ENCODE results near the gene OR51A2. TPM values are rescaled to one million over a fixed set of nuclear protein-coding genes. Genes with fewer than 3 reads are reported as not detected.
"Not testable (repeated sequence)": the region's sequence is repeated elsewhere in the genome, so short reads cannot be mapped to it uniquely, and the experiment has no call there.

OR51A2 gene, protein sequence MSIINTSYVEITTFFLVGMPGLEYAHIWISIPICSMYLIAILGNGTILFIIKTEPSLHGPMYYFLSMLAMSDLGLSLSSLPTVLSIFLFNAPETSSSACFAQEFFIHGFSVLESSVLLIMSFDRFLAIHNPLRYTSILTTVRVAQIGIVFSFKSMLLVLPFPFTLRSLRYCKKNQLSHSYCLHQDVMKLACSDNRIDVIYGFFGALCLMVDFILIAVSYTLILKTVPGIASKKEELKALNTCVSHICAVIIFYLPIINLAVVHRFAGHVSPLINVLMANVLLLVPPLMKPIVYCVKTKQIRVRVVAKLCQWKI
- total RNA-seq (not detected), polyA plus RNA-seq (ENCODE audit: insufficient read depth, low read depth, low replicate concordance) (not detected)
- long read RNA-seq, donor 1 = 0 reads
- long read RNA-seq, donor 2 = 0 reads

GRCh38 chr11:4955613-4956012 lies at the start of gene OR51A2:
OR51A2 (minus strand) TSS chr11:4955713; CDS start chr11:4955713, 0 bp downstream.
- H3K4me3 ChIP-seq; intact Hi-C loops (cut with DNase I; ENCODE audit: low total_unique reads); H3K9me3 ChIP-seq; DNase-seq; H3K27ac ChIP-seq; H3K27me3 ChIP-seq; H3K4me1 ChIP-seq; H3K36me3 ChIP-seq (ENCODE audit: low read depth, missing control alignments): not testable (repeated sequence)
- whole genome bisulfite sequencing, 2 donors = 77 to 86% methylated on average over 2 of the region's 2 CpGs

GRCh38 chr11:5004424-5005274 lies 49.1 kb upstream of the OR51A2 start:
- peak; percentile 82 for DNase-seq
- no peaks in the 10 kb centered on the region for H3K4me1 ChIP-seq

DNA sequence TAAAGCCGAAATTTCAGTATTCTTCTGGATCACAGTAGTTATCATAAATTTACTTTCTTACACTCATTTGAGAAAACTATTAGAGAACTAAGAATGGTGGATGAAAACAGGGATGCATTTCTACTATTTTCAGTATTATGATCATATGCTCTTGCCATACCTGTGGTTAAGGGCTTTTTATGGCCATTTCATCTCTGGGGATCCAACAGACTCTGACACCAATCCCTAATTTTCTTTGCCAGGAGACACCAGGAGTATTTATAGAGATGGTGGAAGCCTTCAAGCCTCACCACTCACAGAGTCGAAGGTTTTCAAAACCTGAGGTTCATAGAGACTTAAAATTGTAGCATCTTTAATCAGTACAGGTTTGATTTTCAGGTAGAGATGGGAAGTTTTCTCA lies 39.0 kb upstream of the OR51A2 start, which contains the start of gene OR51L1:
OR51L1 (plus strand) TSS at position 301 of the 400 bp plus-strand sequence. CDS start 4,132 bp downstream, outside the sequence.
- H3K4me3 ChIP-seq = no peak within 1 kb of the TSS
- no peak for DNase-seq
- WGBS, 2 donors = 94% methylated on average over 2 of the region's 2 CpGs
- no peak within 1 kb of the TSS for H3K27ac ChIP-seq
- H3K9me3 ChIP-seq = no peaks in the 10 kb centered on the region
- no peaks in the 10 kb centered on the region for H3K27me3 ChIP-seq
- no peak for TF ChIP-seq CTCF (IDR thresholded peaks at IDR 0.05)
- TF ChIP-seq POLR2A (IDR thresholded peaks at IDR 0.05) = no peak
- no peaks in the 10 kb centered on the region for H3K36me3 ChIP-seq (ENCODE audit: low read depth, missing control alignments)
- intact Hi-C loops (cut with DNase I; ENCODE audit: low total_unique reads) = no loop called here
- H3K4me1 ChIP-seq = no peaks in the 10 kb centered on the region

More at GRCh38 chr11:5004424-5005274, 49.1 kb upstream of the OR51A2 start:
- TF ChIP-seq CTCF (IDR thresholded peaks at IDR 0.05) (peak in 2 of 3 experiments; percentile 45 to 53), POLR2A (IDR thresholded peaks at IDR 0.05) (no peak)
- Histone ChIP-seq H3K27me3 (no peaks in the 10 kb centered on the region), H3K27ac (no peak overlapping the region), H3K9me3 (no peaks in the 10 kb centered on the region), H3K4me3 (no peak overlapping the region), H3K36me3 (ENCODE audit: low read depth, missing control alignments) (no peaks in the 10 kb centered on the region)
- intact Hi-C loops (cut with DNase I; ENCODE audit: low total_unique reads) = loop anchor here (10.0 kb wide), 1 partner anchor 370 kb away; the partner anchor contains the start of gene OR51D1
- WGBS, 2 donors = 41 to 54% methylated on average over 6 of the region's 6 CpGs

GRCh38 chr11:4991060-4991459 lies 35.5 kb upstream of the OR51A2 start:
- H3K36me3 ChIP-seq (ENCODE audit: low read depth, missing control alignments) = no peaks in the 10 kb centered on the region
- TF ChIP-seq CTCF (IDR thresholded peaks at IDR 0.05) (no peak), POLR2A (IDR thresholded peaks at IDR 0.05) (no peak)
- WGBS, 2 donors = 56 to 63% methylated on average over 1 of the region's 1 CpG
- H3K9me3 ChIP-seq = no peaks in the 10 kb centered on the region
- DNase-seq = no peak
- intact Hi-C loops (cut with DNase I; ENCODE audit: low total_unique reads) = no loop called here
- no peak overlapping the region for H3K27ac ChIP-seq
- no peaks in the 10 kb centered on the region for H3K4me1 ChIP-seq
- no peaks in the 10 kb centered on the region for H3K27me3 ChIP-seq
- H3K4me3 ChIP-seq = no peak overlapping the region

DNA sequence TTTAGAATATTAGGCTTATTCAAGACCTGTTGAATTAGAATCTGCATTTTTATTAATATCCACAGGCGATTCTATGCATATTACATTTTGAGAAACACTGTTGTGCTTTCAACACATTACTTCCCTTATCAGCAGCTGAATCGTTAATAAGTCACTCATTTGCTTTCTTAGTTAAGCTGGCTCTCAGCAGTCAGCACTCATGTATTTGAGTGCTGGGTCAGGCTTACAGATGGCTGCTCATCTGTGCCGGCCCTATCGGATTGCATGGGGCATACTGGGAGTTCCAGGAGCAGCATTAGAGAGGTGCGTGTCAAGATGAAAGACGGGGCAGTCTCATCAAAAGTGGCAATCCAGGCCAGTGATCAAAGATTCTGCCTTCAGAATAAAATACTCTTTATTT lies 28.3 kb upstream of the OR51A2 start:
- TF ChIP-seq POLR2A (IDR thresholded peaks at IDR 0.05) = no peak
- no peak for TF ChIP-seq CTCF (IDR thresholded peaks at IDR 0.05)
- H3K27ac ChIP-seq = no peak overlapping the region
- no peaks in the 10 kb centered on the region for H3K36me3 ChIP-seq (ENCODE audit: low read depth, missing control alignments)
- H3K4me1 ChIP-seq = no peaks in the 10 kb centered on the region
- no peak for DNase-seq
- no peaks in the 10 kb centered on the region for H3K27me3 ChIP-seq
- H3K9me3 ChIP-seq = no peaks in the 10 kb centered on the region
- intact Hi-C loops (cut with DNase I; ENCODE audit: low total_unique reads) = no loop called here
- H3K4me3 ChIP-seq = no peak overlapping the region
- WGBS, 2 donors = 67 to 85% methylated on average over 6 of the region's 6 CpGs
